ENCODE results near the gene PCDH18.

The PCDH18 gene

DNA sequence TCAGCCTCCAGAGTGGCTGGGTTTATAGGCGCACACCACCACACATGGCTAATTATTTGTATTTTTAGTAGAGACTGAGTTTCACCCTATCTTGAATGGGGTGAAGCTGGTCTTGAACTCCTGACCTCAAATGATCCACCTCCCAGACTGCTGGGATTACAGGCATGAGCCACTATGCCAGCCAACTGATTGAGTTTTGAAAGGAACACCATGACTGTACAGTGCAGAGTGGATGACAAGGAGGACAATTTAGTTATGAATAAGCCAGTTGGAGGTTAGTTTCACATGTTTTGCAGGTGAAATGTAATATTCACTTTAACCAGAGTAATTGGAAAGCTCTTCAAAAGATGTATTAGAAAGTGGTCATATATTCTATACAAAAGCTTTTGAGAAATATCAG lies 60.8 kb downstream of the PCDH18 start:
- no peak overlapping the region for H3K4me3 ChIP-seq (replicated peaks; ENCODE audit: low read depth, low read length)
- no peak for DNase-seq (ENCODE audit: extremely low read depth, low read depth)
- TF ChIP-seq, protein P1, sequence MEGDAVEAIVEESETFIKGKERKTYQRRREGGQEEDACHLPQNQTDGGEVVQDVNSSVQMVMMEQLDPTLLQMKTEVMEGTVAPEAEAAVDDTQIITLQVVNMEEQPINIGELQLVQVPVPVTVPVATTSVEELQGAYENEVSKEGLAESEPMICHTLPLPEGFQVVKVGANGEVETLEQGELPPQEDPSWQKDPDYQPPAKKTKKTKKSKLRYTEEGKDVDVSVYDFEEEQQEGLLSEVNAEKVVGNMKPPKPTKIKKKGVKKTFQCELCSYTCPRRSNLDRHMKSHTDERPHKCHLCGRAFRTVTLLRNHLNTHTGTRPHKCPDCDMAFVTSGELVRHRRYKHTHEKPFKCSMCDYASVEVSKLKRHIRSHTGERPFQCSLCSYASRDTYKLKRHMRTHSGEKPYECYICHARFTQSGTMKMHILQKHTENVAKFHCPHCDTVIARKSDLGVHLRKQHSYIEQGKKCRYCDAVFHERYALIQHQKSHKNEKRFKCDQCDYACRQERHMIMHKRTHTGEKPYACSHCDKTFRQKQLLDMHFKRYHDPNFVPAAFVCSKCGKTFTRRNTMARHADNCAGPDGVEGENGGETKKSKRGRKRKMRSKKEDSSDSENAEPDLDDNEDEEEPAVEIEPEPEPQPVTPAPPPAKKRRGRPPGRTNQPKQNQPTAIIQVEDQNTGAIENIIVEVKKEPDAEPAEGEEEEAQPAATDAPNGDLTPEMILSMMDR (IDR thresholded peaks at IDR 0.05; ENCODE audit: low read depth, low read length, missing control alignments) = no peak

DNA sequence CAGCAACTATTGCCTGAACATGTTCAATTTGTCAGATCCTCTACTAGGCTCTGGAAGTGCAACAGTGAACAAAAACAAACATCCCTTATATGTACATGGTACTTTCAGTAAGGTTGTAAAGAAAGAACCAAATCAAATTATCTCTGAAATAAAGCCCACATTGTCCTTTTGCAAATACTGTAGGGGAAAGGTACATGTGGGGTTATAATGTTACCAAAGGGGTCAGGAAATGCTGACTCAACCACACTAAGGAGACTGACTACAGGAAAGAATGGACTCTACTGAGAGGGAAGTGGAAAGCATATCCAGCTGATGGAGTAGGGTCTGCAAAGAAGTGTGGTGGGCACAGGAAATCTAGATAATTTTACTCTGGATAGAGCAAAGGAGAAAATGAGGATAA lies 61.5 kb downstream of the PCDH18 start:
- TF ChIP-seq, protein P1 (IDR thresholded peaks at IDR 0.05; ENCODE audit: low read depth, low read length, missing control alignments) = no peak
- no peak for DNase-seq (ENCODE audit: extremely low read depth, low read depth)
- H3K4me3 ChIP-seq (replicated peaks; ENCODE audit: low read depth, low read length) = no peak overlapping the region
